Lower lobe of right lung (tissue), 2 donors: ENCODE results near the gene SLC6A14. TPM values are rescaled to one million over a fixed set of nuclear protein-coding genes. Genes with fewer than 3 reads are reported as not detected.

Source experiments
- ATAC-seq, 2 donors: fragments of 200-7000 bp; cut with Tn5 transposase; one replicate each; pipeline ENCODE4 v1.9.1; 2020 to 2022; ENCODE audit warnings: mild to moderate bottlenecking in 2 of 2, moderate library complexity in 2 of 2
- DNase-seq: peaks from one replicate; pipeline ENCODE4 v3.0.0-alpha.2; 2020
- H3K27ac ChIP-seq: fragments of 200-600 bp; one replicate; pipeline ENCODE4 v1.8.0; 2022
- H3K27me3 ChIP-seq: fragments of 200-600 bp; one replicate; pipeline ENCODE4 v1.8.0; 2022; ENCODE audit warnings: low read depth
- H3K36me3 ChIP-seq: fragments of 200-600 bp; one replicate; pipeline ENCODE4 v1.8.0; 2022; ENCODE audit warnings: mild to moderate bottlenecking
- H3K4me1 ChIP-seq: fragments of 200-600 bp; one replicate; pipeline ENCODE4 v1.8.0; 2022
- H3K4me3 ChIP-seq: fragments of 200-600 bp; one replicate; pipeline ENCODE4 v1.8.0; 2022; ENCODE audit warnings: mild to moderate bottlenecking
- H3K9me3 ChIP-seq: fragments of 200-600 bp; one replicate; pipeline ENCODE4 v1.8.0; 2022
- intact Hi-C: fragments of 100-400 bp; cut with DNase I; formaldehyde crosslinking; loops from one replicate; pipeline ENCODE4 v1.11.0; 2022
- long read RNA-seq: library from polyadenylated mRNA; unstranded; transcript quantifications from one replicate; pipeline ENCODE4 v2.0.0, GENCODE V29; 2021
- total RNA-seq: library from RNA; stranded (reverse); fragmentation: NEBNext Ultra II Directional; extraction: Animal tissue kit (Norgen Biotek cat#: 25700); gene quantifications from one replicate; pipeline ENCODE4 v1.2.1, GENCODE V29; 2021
- TF ChIP-seq, protein P1 (sequence below): fragments of 200-600 bp; IDR thresholded peaks from one replicate; pipeline ENCODE4 v1.8.0; 2022; ENCODE audit warnings: antibody characterized with exemption, mild to moderate bottlenecking
- donor health status: DM: no; HTN: yes; CAD: no; lungs with severe emphysema.

The SLC6A14 gene, protein sequence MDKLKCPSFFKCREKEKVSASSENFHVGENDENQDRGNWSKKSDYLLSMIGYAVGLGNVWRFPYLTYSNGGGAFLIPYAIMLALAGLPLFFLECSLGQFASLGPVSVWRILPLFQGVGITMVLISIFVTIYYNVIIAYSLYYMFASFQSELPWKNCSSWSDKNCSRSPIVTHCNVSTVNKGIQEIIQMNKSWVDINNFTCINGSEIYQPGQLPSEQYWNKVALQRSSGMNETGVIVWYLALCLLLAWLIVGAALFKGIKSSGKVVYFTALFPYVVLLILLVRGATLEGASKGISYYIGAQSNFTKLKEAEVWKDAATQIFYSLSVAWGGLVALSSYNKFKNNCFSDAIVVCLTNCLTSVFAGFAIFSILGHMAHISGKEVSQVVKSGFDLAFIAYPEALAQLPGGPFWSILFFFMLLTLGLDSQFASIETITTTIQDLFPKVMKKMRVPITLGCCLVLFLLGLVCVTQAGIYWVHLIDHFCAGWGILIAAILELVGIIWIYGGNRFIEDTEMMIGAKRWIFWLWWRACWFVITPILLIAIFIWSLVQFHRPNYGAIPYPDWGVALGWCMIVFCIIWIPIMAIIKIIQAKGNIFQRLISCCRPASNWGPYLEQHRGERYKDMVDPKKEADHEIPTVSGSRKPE
- total RNA-seq = 45.4 TPM
- long read RNA-seq, full-length matches to known transcripts = 67 of 89 reads
- long read RNA-seq, partial matches to known transcripts = 6 of 89 reads
- long read RNA-seq, other reads (novel, unspliced or antisense) = 16 of 89 reads

DNA sequence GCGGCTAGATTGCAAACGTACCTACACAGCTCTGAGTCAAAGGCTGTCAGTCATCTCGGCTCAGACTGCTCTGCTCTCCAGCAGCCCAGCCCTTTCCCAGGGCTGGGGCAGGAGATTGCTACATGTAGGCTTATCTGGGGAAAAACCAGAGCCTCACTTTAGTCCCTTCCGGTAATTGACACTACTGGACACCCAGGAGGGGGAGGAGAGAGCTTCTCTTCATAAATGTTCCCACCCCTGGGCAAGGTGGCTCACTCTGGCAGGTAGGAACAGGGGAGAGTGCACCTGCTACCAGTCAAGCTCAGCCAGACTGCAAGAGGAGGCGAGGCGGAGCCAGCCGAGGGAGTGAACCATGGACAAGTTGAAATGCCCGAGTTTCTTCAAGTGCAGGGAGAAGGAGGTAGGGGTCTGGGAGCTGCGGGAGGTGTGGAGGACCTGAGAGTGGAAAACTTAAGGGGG lies at the start of gene SLC6A14:
Gene SLC6A14, plus strand, starts transcription at position 249 of the 459 bp plus-strand sequence. Its CDS starts 104 bp downstream, at position 353.
- intact Hi-C loops = no loop called here
- peak; percentile 63 for DNase-seq

DNA sequence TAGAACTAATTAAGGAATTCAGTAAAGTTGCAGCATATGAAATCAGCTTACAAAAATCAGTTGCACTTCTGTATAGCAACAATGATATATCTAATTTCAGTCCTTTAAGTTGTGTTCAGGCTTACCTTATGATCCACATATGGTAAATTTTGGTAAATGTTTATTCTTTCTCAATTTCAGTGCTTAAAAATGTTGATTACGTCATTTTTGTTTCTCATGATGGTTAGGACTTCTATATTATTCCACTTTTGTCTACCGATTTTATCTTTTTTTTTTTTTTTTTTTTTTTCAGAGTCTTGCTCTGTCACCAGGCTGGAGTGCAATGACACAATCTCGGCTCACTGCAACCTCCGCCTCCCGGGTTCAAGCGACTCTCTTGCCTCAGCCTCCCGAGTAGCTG lies 40.7 kb upstream of the SLC6A14 start:
- no peak overlapping the region for H3K27ac ChIP-seq
- H3K4me3 ChIP-seq = no peak overlapping the region
- ATAC-seq (no peak), DNase-seq (no peak)
- no peaks in the 10 kb centered on the region for H3K9me3 ChIP-seq
- TF ChIP-seq, protein P1, sequence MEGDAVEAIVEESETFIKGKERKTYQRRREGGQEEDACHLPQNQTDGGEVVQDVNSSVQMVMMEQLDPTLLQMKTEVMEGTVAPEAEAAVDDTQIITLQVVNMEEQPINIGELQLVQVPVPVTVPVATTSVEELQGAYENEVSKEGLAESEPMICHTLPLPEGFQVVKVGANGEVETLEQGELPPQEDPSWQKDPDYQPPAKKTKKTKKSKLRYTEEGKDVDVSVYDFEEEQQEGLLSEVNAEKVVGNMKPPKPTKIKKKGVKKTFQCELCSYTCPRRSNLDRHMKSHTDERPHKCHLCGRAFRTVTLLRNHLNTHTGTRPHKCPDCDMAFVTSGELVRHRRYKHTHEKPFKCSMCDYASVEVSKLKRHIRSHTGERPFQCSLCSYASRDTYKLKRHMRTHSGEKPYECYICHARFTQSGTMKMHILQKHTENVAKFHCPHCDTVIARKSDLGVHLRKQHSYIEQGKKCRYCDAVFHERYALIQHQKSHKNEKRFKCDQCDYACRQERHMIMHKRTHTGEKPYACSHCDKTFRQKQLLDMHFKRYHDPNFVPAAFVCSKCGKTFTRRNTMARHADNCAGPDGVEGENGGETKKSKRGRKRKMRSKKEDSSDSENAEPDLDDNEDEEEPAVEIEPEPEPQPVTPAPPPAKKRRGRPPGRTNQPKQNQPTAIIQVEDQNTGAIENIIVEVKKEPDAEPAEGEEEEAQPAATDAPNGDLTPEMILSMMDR = no peak
- H3K36me3 ChIP-seq = no peaks in the 10 kb centered on the region
- intact Hi-C loops = no loop called here
- no peaks in the 10 kb centered on the region for H3K4me1 ChIP-seq
- H3K27me3 ChIP-seq = no peaks in the 10 kb centered on the region

More for the DNA sequence above, at the start of gene SLC6A14:
- TF ChIP-seq, protein P1 = no peak
- Histone ChIP-seq H3K36me3 (no peaks in the 10 kb centered on the region), H3K4me1 (no peaks in the 10 kb centered on the region), H3K27me3 (no peaks in the 10 kb centered on the region), H3K9me3 (no peaks in the 10 kb centered on the region), H3K27ac (peak within 1 kb of the TSS; percentile 31), H3K4me3 (peak within 1 kb of the TSS; percentile 37)
- ATAC-seq = peak; percentile 93

DNA sequence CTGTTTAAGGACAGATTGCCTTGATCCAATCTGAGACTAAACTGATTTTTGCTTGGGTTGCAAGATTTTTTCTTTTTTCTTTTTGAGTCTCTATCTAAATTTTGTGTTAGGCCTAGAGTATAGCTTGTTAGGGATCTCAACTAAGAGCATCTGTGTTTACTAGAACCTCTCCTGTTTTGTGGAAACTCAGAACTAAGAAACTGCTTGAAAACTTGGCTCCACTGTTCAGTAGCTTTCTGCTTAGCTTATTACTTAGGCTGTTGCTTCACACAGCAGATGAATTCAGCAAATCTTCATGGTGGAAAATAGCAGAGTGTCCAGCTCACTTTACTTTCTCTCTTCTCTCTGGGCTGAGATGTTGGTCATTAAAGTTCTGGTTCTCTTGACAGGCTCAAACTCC lies 36.7 kb upstream of the SLC6A14 start:
- no peak for ATAC-seq
- intact Hi-C loops = no loop called here
- Histone ChIP-seq H3K36me3 (no peaks in the 10 kb centered on the region), H3K9me3 (no peaks in the 10 kb centered on the region), H3K4me3 (no peak overlapping the region), H3K27ac (no peak overlapping the region), H3K27me3 (no peaks in the 10 kb centered on the region), H3K4me1 (no peaks in the 10 kb centered on the region)
- DNase-seq = no peak
- TF ChIP-seq, protein P1 = no peak

DNA sequence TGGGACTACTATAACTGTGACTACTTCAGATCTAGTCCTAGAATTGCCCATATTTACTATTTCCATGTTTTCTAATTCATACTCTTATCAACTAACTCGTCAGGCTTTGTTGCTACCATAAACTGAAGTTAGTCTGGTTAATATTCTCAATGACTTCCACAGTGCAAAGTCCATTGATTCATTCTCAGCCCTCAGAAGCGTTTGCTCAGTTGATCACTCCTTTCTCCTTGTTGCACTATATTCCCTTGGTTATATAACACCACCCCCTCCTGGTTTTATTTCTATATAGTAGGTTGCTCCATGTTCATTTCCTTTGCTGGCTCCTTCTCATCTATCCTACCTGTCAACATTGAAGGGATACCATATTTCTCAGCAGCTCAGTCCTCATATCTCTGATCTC lies 27.2 kb upstream of the SLC6A14 start:
- Histone ChIP-seq H3K27ac (no peak overlapping the region), H3K4me1 (no peaks in the 10 kb centered on the region), H3K4me3 (no peak overlapping the region), H3K9me3 (no peaks in the 10 kb centered on the region), H3K27me3 (no peaks in the 10 kb centered on the region), H3K36me3 (no peaks in the 10 kb centered on the region)
- TF ChIP-seq, protein P1 = no peak
- no peak for DNase-seq
- ATAC-seq = no peak
- intact Hi-C loops = no loop called here

DNA sequence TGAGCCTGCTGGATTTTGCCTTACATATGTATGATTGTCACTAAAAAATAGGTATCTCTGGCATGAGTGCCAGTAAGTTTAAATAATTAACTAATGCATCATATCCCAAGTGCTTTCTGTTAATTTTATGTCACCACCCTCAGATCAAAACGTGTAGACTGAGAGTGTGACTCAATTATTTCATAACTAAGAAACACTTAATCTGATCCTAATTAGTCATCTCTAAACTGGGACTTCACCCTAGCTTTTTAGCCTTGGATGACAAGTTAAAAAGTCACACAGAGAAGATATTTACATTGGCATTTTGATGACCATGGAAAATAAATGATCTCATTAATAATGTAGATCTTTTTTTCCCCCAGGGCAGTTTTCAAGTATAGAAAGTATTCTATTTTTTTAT lies 23.1 kb upstream of the SLC6A14 start:
- DNase-seq (no peak), ATAC-seq (no peak)
- H3K4me3 ChIP-seq = no peak overlapping the region
- TF ChIP-seq, protein P1 = no peak
- H3K27me3 ChIP-seq = no peaks in the 10 kb centered on the region
- no peaks in the 10 kb centered on the region for H3K36me3 ChIP-seq
- no peak overlapping the region for H3K27ac ChIP-seq
- H3K4me1 ChIP-seq = no peaks in the 10 kb centered on the region
- intact Hi-C loops = no loop called here
- H3K9me3 ChIP-seq = no peaks in the 10 kb centered on the region
